Diencephalon (tissue), 1 donor: Measurements from ENCODE around the gene ABHD18. TPM values are rescaled to one million over a fixed set of nuclear protein-coding genes. Genes with fewer than 3 reads are reported as not detected.

Experiments
- total RNA-seq: library from RNA; depleted of rRNA; stranded (reverse); fragments of >200 nt; gene quantifications from one replicate; pipeline ENCODE4 v1.2.3, GENCODE V29; 2014

The ABHD18 gene
- 18.7 TPM for total RNA-seq

GRCh38 chr4:127965062-127965802 is at the start of gene ABHD18, which contains the start of gene MFSD8:
Gene ABHD18, plus strand, starts transcription at chr4:127965406. Its CDS starts 17,550 bp downstream, at chr4:127982956.
Gene MFSD8, minus strand, starts transcription at chr4:127965173. Its CDS starts 40 bp downstream, at chr4:127965133.

DNA sequence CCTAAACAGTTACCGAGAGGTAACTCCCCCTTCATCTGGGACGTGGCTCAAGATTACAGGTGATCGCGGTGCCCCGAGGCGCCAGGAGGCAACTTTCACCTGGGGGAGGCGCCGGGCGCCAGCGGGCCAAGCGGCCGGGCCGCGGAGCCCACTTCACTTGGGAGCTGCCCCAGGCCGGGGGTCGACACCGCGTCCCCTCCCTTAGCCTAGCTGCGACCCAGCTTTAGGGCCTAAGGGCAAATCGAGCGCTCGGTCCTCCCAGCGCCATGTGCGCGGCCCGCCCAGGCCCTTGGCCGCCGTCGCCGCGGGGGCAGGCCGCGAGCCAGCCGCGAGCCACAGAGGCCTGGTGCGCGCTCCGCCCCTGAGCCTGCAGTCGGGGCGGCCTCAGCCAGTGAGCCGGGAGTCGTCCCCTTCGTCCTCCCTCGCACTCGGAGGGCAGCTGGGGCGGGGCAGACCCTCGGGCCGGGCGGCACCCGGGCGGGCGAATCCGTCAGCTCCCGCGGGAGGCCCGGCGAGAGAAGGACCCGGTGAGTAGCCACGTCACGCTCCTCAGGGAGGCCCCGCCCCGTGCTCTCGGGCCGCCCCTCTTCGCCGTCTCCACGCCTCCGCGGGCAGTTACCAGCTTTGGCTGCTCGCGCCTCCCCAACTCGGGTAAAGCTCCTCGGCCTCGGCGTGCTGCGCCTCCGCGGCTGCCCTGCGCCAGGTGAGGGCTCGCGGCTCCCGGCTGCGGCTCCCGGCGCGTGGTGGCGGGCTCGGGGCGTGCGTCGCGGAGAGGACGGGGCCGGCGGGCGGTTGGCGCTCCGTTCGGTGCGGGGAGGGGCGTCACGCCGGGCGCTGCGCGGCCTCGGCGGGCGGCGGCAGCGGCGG is 95.7 kb downstream of the ABHD18 start, which contains the start of gene LARP1B:
TSS of gene LARP1B (plus strand) at position 614 of the 867 bp plus-strand sequence. CDS start 13,640 bp downstream, outside the sequence.

Other genes with a start within 250 kb of the ABHD18 start
- gene SLC25A31, start 235.0 kb upstream of the ABHD18 start, total RNA-seq = 0.23 TPM
- 21.0 TPM for gene HSPA4L, start 183.1 kb upstream of the ABHD18 start, total RNA-seq
- gene PLK4, start 84.5 kb upstream of the ABHD18 start, total RNA-seq = 11.8 TPM
- 43.4 TPM for gene MFSD8, start 233 bp upstream of the ABHD18 start, total RNA-seq
- gene LARP1B, start 95.9 kb downstream of the ABHD18 start, total RNA-seq = 60.9 TPM